Ovary (tissue), 9 donors: ENCODE measurements around the gene CCL4L2. TPM values are rescaled to one million over a fixed set of nuclear protein-coding genes. Genes with fewer than 3 reads are reported as not detected.
"Not testable (repeated sequence)": the region's sequence is repeated elsewhere in the genome, so short reads cannot be mapped to it uniquely, and the experiment has no call there.

Experiments used
- DNase-seq, 5 donors: peaks; one replicate each; pipeline ENCODE4 v3.0.0-alpha.2; 2019 to 2020
- H3K27ac ChIP-seq, 2 donors: fragments of 200-600 bp; one replicate each; pipeline versions ENCODE4 v1.5.1 to v1.8.0; 2019 to 2022
- H3K27me3 ChIP-seq: fragments of 200-600 bp; one replicate; pipeline ENCODE4 v1.8.0; 2022
- H3K36me3 ChIP-seq: fragments of 200-600 bp; sonication (generic); one replicate; pipeline ENCODE4 v1.5.1; 2019
- H3K4me1 ChIP-seq: one replicate; pipeline ENCODE4 v1.8.1; 2013; ENCODE audit warnings: mild to moderate bottlenecking, moderate library complexity; ENCODE audit not compliant: insufficient read depth
- H3K4me3 ChIP-seq: fragments of 200-600 bp; sonication (generic); one replicate; pipeline ENCODE4 v1.5.1; 2017
- H3K9me3 ChIP-seq, 2 donors: fragments of 200-600 bp in 1 of 2; sonication (generic) in 1 of 2; one replicate each; pipeline versions ENCODE4 v1.5.1 to v1.8.1; 2013 to 2019; ENCODE audit warnings: mild to moderate bottlenecking in 1 of 2, moderate library complexity in 1 of 2
- EP300 ChIP-seq: sonication (generic); formaldehyde crosslinking; IDR thresholded peaks from one replicate; pipeline ENCODE4 v1.6.1; 2017; ENCODE audit warnings: antibody characterized with exemption
- POLR2A ChIP-seq: fragments of 450-650 bp; IDR thresholded peaks from one replicate; pipeline ENCODE4 v1.6.1; 2017; ENCODE audit warnings: antibody characterized with exemption, mild to moderate bottlenecking, moderate library complexity
- WGBS, 3 donors: extraction: QIAGEN DNeasy Blood & Tissue Kit in 1 of 3; methylation state at CpG; one replicate each; pipeline versions ENCODE4 v1.1.5 to v1.1.7; 2013 to 2017; 5-methylcytosine and 5-hydroxymethylcytosine counted together
- intact Hi-C, 4 donors: fragments of 100-400 bp; cut with DNase I; formaldehyde crosslinking; loops; one replicate each; pipeline versions ENCODE4 v1.11.0 to v1.15.1; 2022 to 2023
- polyA plus RNA-seq, 2 donors: library from polyadenylated mRNA; stranded (reverse); fragments of 200-250 nt in 1 of 2; fragments of 350-450 nt in 1 of 2; fragmentation: Illumina TruSeq in 1 of 2; extraction: RNeasy Lipid Tissue Mini Kit (QIAGEN cat#74804) in 1 of 2; gene quantifications; one replicate each; pipeline ENCODE4 v1.2.3, GENCODE V29; 2013 to 2014
- total RNA-seq, 7 donors: library from RNA; depleted of rRNA in 2 of 7; stranded (reverse); fragments of >200 nt in 2 of 7; fragmentation: NEBNext Ultra II Directional in 3 of 7; extraction: Animal tissue kit (Norgen Biotek cat#: 25700) in 3 of 7; gene quantifications; one replicate each; pipeline versions ENCODE4 v1.1.0 to v1.2.4, GENCODE V29; 2016 to 2023
- TF ChIP-seq, protein P1 (sequence below), 3 donors: fragments of 450-650 bp in 2 of 3; fragments of 200-600 bp in 1 of 3; IDR thresholded peaks; one replicate each; pipeline versions ENCODE4 v1.5.1 to v1.8.0; 2016 to 2022; ENCODE audit warnings: antibody characterized with exemption in 3 of 3, mild to moderate bottlenecking in 1 of 3
- donor health status: DM: no; HTN: no; CAD: no; lungs with moderate emphysema.
- donor health status: DM: no; HTN: no; CAD: no.
- donor health status: Bipolar disorder and iron deficiency.
- donor health status: DM: yes; HTN: yes; CAD: no.
- donor health status: DM: no; HTN: no; CAD: no.
- donor health status: DM: yes; HTN: yes; CAD: no.

CCL4L2 gene
- total and polyA plus RNA-seq, 9 donors, result 0.42 to 13.1 (median 1.4) TPM; not detected in 1

DNA sequence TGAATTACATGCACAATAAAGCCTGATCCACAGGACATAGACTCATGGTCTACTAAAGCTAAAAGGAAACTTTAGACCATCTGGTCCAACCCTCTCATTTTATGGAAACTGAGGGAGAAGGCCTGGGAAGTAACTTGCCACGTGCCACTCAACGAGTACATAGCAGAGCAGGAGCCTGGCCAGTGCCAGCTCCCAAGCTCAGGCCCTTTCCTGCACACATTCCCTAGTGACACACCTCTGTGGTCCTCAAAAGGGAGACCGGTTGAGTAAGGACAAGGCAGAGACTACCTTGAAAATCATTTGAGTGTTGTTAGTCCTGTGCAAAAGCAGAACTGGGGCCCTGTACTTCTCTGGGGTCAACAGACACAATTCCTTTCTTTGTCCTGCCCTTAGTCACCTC is 2.8 kb downstream of the CCL4L2 start:
- Histone ChIP-seq H3K4me3 (no peak overlapping the region), H3K27me3 (no peaks in the 10 kb centered on the region), H3K27ac (no peak overlapping the region), H3K36me3 (no peaks in the 10 kb centered on the region), H3K9me3 (no peaks in the 10 kb centered on the region), H3K4me1 (no peaks in the 10 kb centered on the region)
- WGBS, 3 donors, result 80 to 89% (median 89%) methylated on average over 3 of the region's 3 CpGs
- no peak for DNase-seq
- intact Hi-C loops, result no loop called here
- TF ChIP-seq EP300 (no peak), POLR2A (no peak)
- TF ChIP-seq, protein P1, sequence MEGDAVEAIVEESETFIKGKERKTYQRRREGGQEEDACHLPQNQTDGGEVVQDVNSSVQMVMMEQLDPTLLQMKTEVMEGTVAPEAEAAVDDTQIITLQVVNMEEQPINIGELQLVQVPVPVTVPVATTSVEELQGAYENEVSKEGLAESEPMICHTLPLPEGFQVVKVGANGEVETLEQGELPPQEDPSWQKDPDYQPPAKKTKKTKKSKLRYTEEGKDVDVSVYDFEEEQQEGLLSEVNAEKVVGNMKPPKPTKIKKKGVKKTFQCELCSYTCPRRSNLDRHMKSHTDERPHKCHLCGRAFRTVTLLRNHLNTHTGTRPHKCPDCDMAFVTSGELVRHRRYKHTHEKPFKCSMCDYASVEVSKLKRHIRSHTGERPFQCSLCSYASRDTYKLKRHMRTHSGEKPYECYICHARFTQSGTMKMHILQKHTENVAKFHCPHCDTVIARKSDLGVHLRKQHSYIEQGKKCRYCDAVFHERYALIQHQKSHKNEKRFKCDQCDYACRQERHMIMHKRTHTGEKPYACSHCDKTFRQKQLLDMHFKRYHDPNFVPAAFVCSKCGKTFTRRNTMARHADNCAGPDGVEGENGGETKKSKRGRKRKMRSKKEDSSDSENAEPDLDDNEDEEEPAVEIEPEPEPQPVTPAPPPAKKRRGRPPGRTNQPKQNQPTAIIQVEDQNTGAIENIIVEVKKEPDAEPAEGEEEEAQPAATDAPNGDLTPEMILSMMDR (IDR thresholded peaks at IDR 0.05), result no peak

DNA sequence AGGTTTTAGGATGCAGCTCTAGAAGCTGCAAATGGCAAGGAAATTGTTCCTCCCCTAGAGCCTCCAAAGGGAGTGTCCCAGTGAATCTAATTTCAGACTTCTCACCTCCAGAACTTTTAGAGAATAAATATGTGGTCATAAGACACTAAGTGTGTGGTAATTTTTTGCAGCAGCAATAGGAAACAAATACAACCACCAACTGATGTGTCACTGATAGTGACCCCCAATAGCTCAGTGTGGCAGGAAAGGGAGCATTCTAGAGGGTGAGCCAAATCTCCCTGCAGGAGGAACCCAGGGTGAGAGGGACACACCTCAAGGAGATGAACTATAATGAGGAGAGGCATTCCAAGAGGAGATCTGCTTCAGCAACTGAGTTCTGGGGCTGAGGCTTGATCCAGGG is 4.1 kb downstream of the CCL4L2 start:
- Histone ChIP-seq H3K27me3 (no peaks in the 10 kb centered on the region), H3K36me3 (no peaks in the 10 kb centered on the region), H3K27ac (no peak overlapping the region), H3K4me3 (no peak overlapping the region), H3K9me3 (no peaks in the 10 kb centered on the region), H3K4me1 (no peaks in the 10 kb centered on the region)
- DNase-seq, result no peak
- intact Hi-C loops, result no loop called here
- TF ChIP-seq EP300 (no peak), POLR2A (no peak)
- TF ChIP-seq, protein P1 (IDR thresholded peaks at IDR 0.05), result no peak

DNA sequence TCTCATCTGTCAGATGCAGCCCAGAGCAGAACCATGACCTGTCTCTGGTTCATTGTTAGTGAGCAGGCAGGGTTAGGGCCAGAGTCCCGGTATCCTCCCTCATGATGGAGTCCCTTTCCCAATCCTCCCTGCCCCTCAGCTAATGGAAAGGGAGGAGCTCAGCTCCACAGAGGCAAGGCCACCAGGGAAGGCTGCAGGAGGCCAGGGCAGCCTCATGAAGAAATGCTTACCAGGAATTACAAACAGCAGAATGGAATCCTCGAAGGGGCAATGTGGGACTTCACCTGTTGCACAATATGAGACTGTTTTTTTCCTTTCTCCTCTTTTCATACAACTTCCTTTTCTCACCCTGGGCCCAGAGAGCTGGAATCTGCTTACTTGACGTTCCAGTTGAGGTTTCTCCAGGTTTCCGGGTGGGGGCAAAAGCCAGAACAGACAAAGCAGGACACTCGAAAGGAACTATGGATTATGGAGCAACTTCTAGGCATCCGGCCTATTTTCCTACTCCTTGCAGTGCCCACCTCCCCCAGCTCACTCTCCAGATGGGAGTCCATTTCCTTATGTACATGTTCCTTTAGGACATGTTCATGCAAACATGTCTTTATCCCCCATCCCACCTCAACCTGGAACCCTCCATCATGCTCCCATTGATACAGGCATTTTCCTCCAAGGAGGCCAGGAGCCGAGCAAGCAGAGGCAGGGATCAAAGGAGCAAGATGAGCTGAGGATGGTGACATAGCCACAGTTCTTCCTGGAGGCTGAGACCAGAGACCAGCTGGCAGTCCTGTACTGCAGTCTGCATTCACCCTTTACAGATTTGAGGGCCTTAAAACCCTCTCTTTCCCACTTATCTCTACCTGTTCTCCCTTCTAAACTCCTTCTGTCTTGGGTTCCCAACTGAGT is 4.8 kb downstream of the CCL4L2 start:
- H3K27me3 ChIP-seq, H3K9me3 ChIP-seq, H3K36me3 ChIP-seq, intact Hi-C loops, H3K4me3 ChIP-seq, H3K4me1 ChIP-seq, DNase-seq, H3K27ac ChIP-seq: not testable (repeated sequence)
- 82 to 86% (median 84%) methylated on average over 7 of the region's 7 CpGs for WGBS, 3 donors

DNA sequence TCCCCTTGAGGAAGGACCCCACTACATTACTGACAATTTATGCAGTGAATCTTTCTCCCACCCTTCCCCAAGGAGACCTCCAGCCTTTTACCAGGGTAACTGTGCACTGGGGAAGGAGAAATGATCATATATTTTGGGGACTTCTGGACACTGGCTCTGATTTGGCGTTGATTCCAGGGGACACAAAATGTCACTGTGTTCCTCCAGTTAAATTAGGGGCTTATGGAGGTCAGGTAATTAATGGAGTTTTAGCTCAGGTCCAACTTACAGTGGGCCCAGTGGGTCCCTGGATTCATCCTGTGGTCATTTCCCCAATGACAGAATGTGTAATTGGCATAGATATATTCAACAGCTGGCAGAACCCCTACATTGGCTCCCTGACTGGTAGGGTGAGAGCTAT is 8.7 kb downstream of the CCL4L2 start:
- WGBS, 3 donors, result 90 to 100% (median 94%) methylated on average over 1 of the region's 1 CpG
- H3K4me3 ChIP-seq, H3K9me3 ChIP-seq, DNase-seq, H3K27me3 ChIP-seq, H3K36me3 ChIP-seq, H3K4me1 ChIP-seq, intact Hi-C loops, H3K27ac ChIP-seq: not testable (repeated sequence)

DNA sequence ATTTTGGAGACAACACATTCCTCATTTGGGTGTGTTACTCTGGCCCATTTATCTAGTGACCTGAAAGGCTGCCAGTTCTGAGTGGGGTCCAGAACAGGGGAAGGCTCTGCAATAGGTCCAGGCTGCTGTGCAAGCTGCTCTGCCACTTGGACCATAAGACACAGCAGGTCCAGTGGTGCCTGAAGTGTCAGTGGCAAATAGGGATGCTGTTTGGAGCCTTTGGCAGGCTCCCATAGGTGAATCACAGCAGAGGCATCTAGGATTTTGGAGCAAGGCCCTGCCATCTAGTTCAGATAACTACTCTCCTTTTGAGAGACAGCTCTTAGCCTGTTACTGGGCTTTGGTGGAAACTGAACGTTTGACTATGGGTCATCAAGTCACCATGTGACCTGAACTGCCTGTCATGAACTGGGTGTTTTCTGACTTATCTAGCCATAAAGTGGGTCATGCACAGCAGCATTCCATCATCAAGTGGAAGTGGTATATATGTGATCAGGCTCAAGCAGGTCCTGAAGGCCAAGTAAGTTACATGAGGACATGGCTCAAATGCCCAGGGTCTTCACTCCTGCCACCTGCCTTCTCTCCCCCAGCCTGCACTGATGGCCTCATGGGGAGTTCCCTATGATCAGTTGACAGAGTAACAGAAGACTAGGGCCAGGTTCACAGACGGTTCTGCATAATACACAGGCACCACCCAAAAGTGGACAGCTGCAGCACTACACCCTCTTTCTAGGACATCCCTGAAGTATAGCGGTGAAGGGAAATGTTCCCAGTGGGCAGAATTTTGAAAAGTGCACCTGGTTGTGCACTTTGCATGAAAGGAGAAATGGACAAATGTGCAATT is 10.1 kb downstream of the CCL4L2 start:
- H3K27ac ChIP-seq, H3K36me3 ChIP-seq, H3K4me1 ChIP-seq, H3K27me3 ChIP-seq, DNase-seq, H3K9me3 ChIP-seq, intact Hi-C loops, H3K4me3 ChIP-seq: not testable (repeated sequence)
- 64 to 70% (median 69%) methylated on average over 3 of the region's 3 CpGs for WGBS, 3 donors

DNA sequence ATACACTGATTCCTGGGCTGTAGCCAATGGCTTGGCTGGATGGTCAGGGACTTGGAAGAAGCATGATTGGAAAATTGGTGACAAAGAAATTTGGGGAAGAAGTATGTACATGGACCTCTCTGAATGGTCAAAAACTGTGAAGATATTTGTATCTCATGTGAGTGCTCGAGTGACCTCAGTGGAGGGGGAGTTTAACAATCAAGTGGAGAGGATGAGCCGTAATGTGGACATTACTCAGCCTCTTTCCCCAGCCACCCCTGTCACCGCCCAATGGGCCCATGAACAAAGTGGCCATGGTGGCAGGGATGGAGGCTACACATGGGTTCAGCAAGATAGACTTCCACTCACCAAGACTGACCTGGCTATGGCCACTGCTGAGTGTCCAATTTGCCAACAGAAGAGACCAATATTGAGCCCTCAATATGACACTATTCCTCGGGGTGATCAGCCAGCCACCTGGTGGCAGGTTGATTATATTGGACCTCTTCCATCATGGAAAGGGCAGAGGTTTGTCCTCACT is 10.8 kb downstream of the CCL4L2 start:
- H3K27me3 ChIP-seq, H3K9me3 ChIP-seq, H3K4me3 ChIP-seq, H3K4me1 ChIP-seq, H3K36me3 ChIP-seq, intact Hi-C loops, DNase-seq, H3K27ac ChIP-seq: not testable (repeated sequence)
- WGBS, 3 donors, result 86 to 90% (median 90%) methylated on average over 4 of the region's 4 CpGs

DNA sequence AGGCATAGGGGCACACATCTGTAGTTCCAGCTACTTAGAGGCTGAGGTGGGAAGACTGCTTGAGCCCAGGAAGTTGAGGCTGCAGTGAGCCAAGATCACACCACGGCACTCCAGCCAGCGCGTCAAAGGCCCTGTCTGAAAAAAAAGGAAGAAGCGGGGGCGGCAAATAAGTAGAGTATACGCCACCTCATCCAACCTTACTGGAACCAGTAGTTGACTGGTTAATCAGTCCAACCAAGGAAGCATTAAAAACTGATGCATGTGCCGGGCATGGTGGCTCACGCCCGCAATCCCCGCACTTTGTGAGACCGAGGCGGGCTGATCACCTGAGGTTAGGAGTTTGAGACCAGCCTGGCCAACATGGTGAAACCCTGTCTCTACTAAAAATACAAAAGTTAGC is 12.1 kb downstream of the CCL4L2 start:
- WGBS, 3 donors, result 90 to 92% (median 92%) methylated on average over 2 to 12 of the region's 12 CpGs
- H3K4me3 ChIP-seq, H3K4me1 ChIP-seq, intact Hi-C loops, H3K27me3 ChIP-seq, H3K36me3 ChIP-seq, H3K9me3 ChIP-seq, H3K27ac ChIP-seq, DNase-seq: not testable (repeated sequence)

DNA sequence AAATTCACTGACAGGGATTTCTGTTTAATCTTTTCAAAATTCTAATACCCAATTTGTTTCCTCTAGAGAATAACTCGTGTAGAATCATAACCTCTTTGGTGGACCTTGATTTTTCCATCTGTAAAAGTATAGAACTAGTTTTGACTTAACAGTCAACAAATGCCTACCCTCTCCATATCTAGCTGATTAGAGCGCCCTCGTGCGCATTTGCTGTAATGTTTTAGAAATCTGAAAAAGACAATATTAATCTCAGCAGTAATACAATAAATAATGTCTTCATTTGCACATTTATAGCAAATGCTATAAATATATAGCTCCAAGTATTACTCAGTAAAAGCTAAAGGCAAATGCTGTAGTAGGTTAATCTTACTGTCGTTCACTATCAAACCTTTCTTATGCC is 18.8 kb downstream of the CCL4L2 start:
- H3K9me3 ChIP-seq, H3K4me3 ChIP-seq, H3K4me1 ChIP-seq, H3K36me3 ChIP-seq, H3K27me3 ChIP-seq, intact Hi-C loops, H3K27ac ChIP-seq: not testable (repeated sequence)
- DNase-seq, result peak in 2 of 5 donors; percentile 34 to 59
- 16 to 32% (median 16%) methylated on average over 4 to 5 of the region's 5 CpGs for WGBS, 3 donors

DNA sequence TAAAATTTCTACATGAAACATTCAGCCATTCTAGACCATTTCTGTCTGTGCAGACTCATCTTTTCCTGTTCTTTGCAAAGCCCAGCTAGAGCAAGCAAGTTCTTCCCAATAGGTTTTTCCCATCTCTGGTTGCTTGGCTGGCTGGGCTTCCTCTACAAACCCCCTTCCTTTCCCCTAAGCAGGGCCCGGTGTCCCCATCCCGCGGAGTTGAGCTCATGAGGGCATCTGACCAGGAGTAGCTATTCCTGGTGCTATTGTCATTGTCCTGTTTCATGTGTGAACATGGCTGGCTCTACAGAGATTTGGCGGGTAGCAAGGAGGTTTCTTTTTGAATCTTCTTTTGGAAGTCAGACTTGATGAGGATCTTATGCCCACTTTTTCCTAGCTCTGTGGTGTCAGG is 31.2 kb downstream of the CCL4L2 start:
- 83 to 93% (median 89%) methylated on average over 3 to 4 of the region's 4 CpGs for WGBS, 3 donors
- intact Hi-C loops, H3K4me1 ChIP-seq, H3K27me3 ChIP-seq, H3K4me3 ChIP-seq, H3K9me3 ChIP-seq, DNase-seq, H3K36me3 ChIP-seq, H3K27ac ChIP-seq: not testable (repeated sequence)
